BLaER1 (cell line): ENCODE measurements around the gene ZNFX1.

Source experiments
- H3K27ac ChIP-seq: shearing (Covaris generic); formaldehyde crosslinking; 2 replicates; pipeline ENCODE4 v1.8.1; 2022
- H3K27me3 ChIP-seq: shearing (Covaris generic); formaldehyde crosslinking; 2 replicates; pipeline ENCODE4 v1.8.1; 2022
- H3K36me3 ChIP-seq: shearing (Covaris generic); formaldehyde crosslinking; 2 replicates; pipeline ENCODE4 v1.8.1; 2022
- H3K4me1 ChIP-seq: shearing (Covaris generic); formaldehyde crosslinking; 2 replicates; pipeline ENCODE4 v1.8.1; 2022
- H3K4me2 ChIP-seq: shearing (Covaris generic); formaldehyde crosslinking; 2 replicates; pipeline ENCODE4 v1.8.1; 2022
- H3K4me3 ChIP-seq: shearing (Covaris generic); formaldehyde crosslinking; 2 replicates; pipeline ENCODE4 v1.8.1; 2022
- H3K9ac ChIP-seq: shearing (Covaris generic); formaldehyde crosslinking; 2 replicates; pipeline ENCODE4 v1.8.1; 2022
- H3K9me3 ChIP-seq: shearing (Covaris generic); formaldehyde crosslinking; 2 replicates; pipeline ENCODE4 v1.8.1; 2022
- H4K20me1 ChIP-seq: shearing (Covaris generic); formaldehyde crosslinking; 2 replicates; pipeline ENCODE4 v1.8.1; 2022
- Cebpa-rat ChIP-seq: shearing (Covaris generic); IDR thresholded peaks from 2 replicates; pipeline ENCODE4 v1.8.1; 2022

The ZNFX1 gene

DNA sequence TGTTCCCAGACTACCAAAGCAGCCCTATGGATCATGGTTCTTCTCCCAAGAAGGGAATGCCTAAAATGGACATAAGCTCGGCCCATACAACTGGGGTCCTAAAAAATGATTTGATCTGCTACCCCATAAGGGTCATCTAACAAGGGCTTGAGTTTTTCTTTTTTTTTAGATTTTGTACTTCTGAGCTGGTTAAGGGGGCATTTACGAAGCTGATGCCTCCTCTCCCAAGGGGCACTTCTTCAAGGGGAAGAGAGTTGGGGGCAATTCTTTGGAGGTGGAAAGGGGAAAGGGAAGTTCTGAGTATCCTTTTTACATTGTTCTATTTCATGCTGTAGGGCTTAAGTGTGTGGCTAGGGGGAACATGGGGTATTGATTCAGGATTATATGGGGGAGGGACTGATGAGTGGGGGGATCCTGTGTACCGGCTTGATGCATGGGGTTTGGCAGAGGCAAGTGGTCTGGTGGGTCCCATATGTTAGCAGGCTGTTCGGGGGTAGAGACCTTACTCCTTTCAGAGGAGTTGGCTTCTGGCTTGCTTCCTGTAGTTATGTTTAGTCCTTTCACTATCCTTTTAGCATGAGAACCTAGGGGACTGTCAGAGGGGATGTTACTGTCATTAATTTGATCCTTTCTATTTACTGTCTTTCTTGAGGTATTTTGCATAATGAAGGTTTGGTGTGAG, 8.1 kb upstream of the ZNFX1 start:
- Histone ChIP-seq H3K4me2 (peak overlapping the region; percentile 89; the same call in 1 of the 2 replicates), H3K36me3 (peaks cover 100% of the 10 kb centered on the region), H3K27ac (no peak overlapping the region), H3K9ac (no peak overlapping the region), H4K20me1 (peaks cover 100% of the 10 kb centered on the region), H3K4me3 (peak overlapping the region; percentile 82), H3K4me1 (peaks cover 37% of the 10 kb centered on the region), H3K27me3 (no peaks in the 10 kb centered on the region), H3K9me3 (peaks cover 67% of the 10 kb centered on the region)
- no peak for TF ChIP-seq Cebpa-rat

DNA sequence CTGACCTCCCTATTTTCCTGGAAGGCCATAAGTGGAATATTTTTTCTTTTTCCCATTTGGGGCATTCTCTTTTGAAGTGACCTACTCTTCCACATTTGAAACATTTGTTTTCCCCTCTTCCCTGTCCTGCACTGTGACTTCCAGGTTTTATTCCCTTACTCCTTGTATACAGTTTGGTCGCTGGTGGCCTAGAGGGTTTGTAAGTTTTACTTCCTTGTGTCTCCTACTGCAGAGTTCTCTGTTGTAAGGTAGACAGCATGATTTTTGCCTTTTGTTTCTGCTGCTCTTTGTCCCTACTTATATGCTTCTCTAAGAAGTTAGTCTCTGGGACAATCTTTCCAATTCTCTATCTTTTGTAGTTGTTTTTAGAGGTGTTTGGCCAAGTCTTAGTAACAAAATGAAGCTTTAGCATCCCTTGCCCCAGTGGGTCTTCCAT, 7.4 kb upstream of the ZNFX1 start:
- Histone ChIP-seq H3K36me3 (peaks cover 100% of the 10 kb centered on the region), H3K9me3 (peaks cover 74% of the 10 kb centered on the region), H3K27ac (no peak overlapping the region), H3K4me2 (peak overlapping the region; percentile 89; the same call in 1 of the 2 replicates), H3K9ac (no peak overlapping the region), H4K20me1 (peaks cover 100% of the 10 kb centered on the region), H3K27me3 (no peaks in the 10 kb centered on the region), H3K4me1 (peaks cover 44% of the 10 kb centered on the region), H3K4me3 (peak overlapping the region; percentile 82)
- no peak for TF ChIP-seq Cebpa-rat

DNA sequence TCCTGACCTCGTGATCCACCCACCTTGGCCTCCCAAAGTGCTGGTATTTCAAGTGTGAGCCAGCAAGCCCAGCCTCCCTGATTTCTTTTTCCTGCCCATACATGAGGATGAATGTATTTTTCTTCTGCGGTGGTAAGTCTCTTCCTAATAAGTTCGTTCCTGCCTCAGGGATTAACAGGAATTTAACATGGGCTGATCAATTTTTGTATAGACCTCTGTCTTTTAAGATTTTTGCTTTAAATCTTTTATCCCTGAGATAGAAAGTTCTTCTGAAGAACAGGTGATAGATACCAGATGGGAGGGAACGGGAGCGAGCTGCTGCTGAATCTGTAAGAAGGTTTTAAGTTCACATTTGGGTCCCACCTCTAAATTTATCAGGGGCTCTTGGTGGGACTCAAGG, 7.0 kb upstream of the ZNFX1 start:
- Histone ChIP-seq H3K27me3 (no peaks in the 10 kb centered on the region), H3K27ac (no peak overlapping the region), H3K9ac (no peak overlapping the region), H3K9me3 (peaks cover 78% of the 10 kb centered on the region), H3K4me3 (peak overlapping the region; percentile 82), H3K36me3 (peaks cover 100% of the 10 kb centered on the region), H3K4me1 (peaks cover 48% of the 10 kb centered on the region), H3K4me2 (peak overlapping the region; percentile 89; the same call in 1 of the 2 replicates), H4K20me1 (peaks cover 100% of the 10 kb centered on the region)
- no peak for TF ChIP-seq Cebpa-rat

DNA sequence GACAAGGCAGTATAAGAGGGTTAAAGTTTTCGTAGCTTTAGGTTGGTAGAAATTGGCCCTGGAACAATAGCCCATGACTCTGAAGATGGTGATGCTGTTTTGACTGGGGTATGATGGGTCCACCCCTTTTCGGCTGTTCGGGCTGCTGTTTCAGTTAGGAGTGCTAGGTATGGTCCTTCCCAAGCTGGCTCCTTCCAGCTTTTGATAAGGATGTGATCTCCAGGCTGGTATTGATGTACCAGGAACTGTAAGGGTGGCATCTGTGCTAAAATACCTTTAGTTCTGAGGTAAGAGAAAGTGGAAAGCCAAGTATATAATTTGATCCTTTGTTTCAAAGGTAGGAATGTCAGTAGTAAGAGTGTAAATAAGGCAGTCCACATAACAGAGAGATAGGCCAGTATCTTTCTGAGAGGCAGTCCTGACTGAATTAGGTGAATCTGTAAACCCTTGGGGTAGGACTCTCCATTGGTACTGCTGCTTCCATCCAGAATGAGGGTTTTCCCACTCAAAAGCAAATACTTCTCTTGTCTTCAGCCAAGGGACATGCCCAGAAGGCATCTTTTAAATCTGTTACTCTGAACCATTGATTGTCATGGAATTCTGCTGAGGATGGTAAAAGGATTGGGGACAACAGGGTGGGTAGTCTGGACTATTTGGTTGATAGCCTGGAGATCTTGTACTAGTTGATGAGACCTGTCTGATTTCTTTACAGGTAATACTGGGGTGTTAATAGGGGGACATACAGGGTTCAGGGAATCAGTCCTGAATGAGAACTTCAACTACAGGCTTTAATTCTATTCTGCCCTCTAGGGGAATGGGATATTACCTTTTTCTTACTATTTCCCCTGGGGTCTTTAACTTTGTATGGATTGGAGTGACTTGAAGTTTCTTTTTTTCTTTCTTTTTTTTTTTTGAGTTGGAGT, 6.1 kb upstream of the ZNFX1 start:
- no peak for TF ChIP-seq Cebpa-rat
- Histone ChIP-seq H3K27me3 (no peaks in the 10 kb centered on the region), H4K20me1 (peaks cover 100% of the 10 kb centered on the region), H3K4me2 (peak overlapping the region; percentile 89), H3K27ac (no peak overlapping the region), H3K4me1 (peaks cover 48% of the 10 kb centered on the region), H3K9ac (no peak overlapping the region), H3K36me3 (peaks cover 100% of the 10 kb centered on the region), H3K4me3 (peak overlapping the region; percentile 82), H3K9me3 (peaks cover 83% of the 10 kb centered on the region)

DNA sequence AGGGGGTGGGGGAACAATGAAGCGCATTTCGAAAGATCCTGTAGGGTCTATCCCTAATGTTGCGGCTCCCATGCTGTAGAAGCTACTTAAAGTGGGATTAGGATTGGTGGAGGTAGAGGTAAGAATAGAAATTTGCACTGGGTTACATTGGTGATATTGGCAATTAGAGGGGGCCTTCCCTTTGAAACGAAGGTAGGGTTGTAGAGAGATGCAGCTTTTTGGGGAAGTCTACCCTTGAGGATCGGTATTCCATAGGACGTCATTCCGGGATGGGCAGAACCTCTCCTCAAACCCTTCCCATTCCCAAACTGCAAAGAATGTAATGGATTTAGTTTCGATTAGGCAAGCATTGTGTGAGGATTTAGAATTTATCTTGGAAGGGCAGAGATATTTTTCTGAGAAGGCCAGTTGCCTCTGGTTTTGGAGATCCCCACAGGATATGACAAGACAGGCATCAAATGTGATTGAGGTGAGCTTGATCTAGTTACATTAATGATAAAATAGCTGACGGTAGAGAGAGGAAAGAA, 5.4 kb upstream of the ZNFX1 start:
- Histone ChIP-seq H4K20me1 (peaks cover 96% of the 10 kb centered on the region), H3K4me1 (peaks cover 48% of the 10 kb centered on the region), H3K4me3 (peak overlapping the region; percentile 82)

DNA sequence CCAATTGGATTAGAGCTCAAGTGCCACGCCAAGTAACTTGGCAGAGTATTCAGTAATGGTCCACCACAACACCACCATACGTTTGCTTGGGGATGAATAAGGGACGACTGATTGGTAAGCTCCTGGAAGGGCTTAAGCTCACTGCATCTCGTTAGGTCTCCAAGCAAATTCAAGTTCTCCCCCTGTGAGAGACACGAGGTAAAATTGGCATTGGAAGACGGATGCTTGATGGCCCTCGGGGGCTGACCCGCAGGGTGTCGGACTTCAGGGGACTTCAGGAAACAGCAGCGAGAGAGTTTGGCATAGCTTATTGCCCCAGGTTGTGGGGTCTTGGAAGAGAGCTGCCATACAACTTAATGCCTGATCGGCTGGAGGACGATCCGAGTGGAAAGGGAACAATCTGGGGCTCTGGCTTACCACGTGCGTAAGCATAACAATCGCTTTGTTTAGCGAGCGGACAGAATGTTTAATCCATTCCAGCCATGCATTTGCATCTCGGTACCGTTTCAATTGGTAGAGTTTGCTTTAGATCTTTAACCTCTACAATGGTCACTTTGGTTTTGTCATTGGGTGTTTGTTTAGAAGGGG, 4.8 kb upstream of the ZNFX1 start:
- TF ChIP-seq Cebpa-rat: no peak
- Histone ChIP-seq H3K27ac (no peak overlapping the region), H3K4me1 (peaks cover 48% of the 10 kb centered on the region), H4K20me1 (peaks cover 90% of the 10 kb centered on the region), H3K4me2 (peak overlapping the region; percentile 89), H3K4me3 (peak overlapping the region; percentile 82), H3K36me3 (peaks cover 88% of the 10 kb centered on the region), H3K9me3 (peaks cover 83% of the 10 kb centered on the region), H3K27me3 (no peaks in the 10 kb centered on the region), H3K9ac (no peak overlapping the region; the same call in 1 of the 2 replicates)

More for the DNA sequence above, 5.4 kb upstream of the ZNFX1 start:
- peak overlapping the region; percentile 89 for H3K4me2 ChIP-seq
- TF ChIP-seq Cebpa-rat: no peak
- peaks cover 94% of the 10 kb centered on the region for H3K36me3 ChIP-seq
- no peak overlapping the region for H3K27ac ChIP-seq
- H3K27me3 ChIP-seq: no peaks in the 10 kb centered on the region
- H3K9ac ChIP-seq: no peak overlapping the region
- peaks cover 83% of the 10 kb centered on the region for H3K9me3 ChIP-seq

DNA sequence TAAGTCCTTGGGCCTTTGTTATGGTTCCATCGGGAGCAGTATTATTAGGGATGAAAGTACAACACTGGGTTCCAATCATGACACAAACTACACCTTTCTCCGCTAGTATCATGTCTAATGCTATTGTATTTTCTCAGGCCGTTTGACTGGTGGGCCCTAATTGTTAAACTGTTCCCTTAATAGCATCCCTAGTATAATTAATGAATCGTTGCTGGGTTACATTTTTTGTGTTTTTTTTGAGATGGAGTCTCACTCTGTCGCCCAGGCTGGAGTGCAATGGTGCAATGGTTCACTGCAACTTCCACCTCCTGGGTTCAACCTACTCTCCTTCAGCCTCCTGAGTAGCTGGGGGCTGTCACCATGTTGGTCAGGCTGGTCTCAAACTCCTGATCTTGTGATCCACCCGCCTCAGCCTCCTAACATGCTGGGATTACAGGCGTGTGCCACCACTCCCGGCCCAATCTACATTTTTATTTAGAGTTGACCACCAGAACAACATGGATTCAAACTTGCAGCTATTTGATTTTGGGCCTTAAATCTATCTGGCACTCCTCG, 4.1 kb upstream of the ZNFX1 start:
- peaks cover 82% of the 10 kb centered on the region for H3K36me3 ChIP-seq
- H3K27ac ChIP-seq: peak overlapping the region; percentile 97; the same call in 1 of the 2 replicates

DNA sequence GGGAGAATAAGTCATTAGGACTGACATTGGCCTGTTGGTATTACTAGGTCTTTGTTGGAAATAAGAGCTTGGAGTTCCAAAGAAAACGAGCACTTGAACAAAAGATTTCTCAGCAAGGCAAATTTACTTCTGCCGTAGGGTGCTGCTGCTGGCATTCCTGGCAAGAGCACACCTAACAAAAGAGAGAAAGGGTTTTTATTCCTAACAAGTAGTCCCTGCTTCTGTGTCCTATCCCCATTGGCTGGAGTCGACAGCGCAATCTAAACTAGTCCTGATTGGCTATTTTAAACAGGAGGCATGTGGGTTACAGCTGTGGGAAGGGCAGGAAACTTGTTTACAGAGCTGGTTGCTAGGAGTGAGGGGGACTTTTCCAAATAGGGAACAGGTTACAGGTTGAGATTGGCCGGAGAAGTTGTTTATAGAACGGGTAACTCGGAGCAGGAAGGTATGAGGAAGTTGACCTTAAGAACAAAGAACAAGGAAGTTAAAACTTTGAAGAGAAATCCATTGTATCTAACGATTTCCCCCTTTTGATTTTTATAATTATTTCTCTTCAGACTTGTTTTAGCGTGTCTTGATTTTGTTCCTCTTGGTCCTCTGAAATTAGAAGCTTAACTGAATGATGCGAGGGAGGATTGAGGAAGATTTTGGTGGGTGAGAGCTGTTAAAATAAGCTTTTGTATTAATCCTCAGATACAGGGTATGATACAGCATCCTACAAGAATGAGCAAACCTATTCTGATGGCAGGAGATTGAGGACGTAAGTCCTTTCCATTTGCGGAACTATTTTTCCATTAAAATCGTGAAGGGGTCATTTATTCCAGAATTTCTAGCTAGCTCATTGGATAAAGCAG, 3.4 kb upstream of the ZNFX1 start:
- no peak for TF ChIP-seq Cebpa-rat
- Histone ChIP-seq H3K4me1 (peaks cover 53% of the 10 kb centered on the region), H3K27me3 (no peaks in the 10 kb centered on the region), H3K27ac (peak overlapping the region; percentile 97; the same call in 1 of the 2 replicates), H3K36me3 (peaks cover 74% of the 10 kb centered on the region), H3K9me3 (peaks cover 70% of the 10 kb centered on the region), H3K4me3 (peak overlapping the region; percentile 82), H4K20me1 (peaks cover 80% of the 10 kb centered on the region), H3K4me2 (peak overlapping the region; percentile 89), H3K9ac (peak overlapping the region; percentile 99; the same call in 1 of the 2 replicates)

More for the DNA sequence above, 4.1 kb upstream of the ZNFX1 start:
- no peaks in the 10 kb centered on the region for H3K27me3 ChIP-seq
- peaks cover 84% of the 10 kb centered on the region for H4K20me1 ChIP-seq
- H3K4me1 ChIP-seq: peaks cover 48% of the 10 kb centered on the region
- H3K4me3 ChIP-seq: peak overlapping the region; percentile 82
- peak overlapping the region; percentile 89 for H3K4me2 ChIP-seq
- peaks cover 77% of the 10 kb centered on the region for H3K9me3 ChIP-seq
- TF ChIP-seq Cebpa-rat: no peak
- H3K9ac ChIP-seq: peak overlapping the region; percentile 6; the same call in 1 of the 2 replicates
